Memory B cell (primary cell): ENCODE results near the gene BUB1.
"Not testable (repeated sequence)": the region's sequence is repeated elsewhere in the genome, so short reads cannot be mapped to it uniquely, and the experiment has no call there.

Experiments used
- ATAC-seq: fragments of 150-1000 bp; cut with Tn5 transposase; 2 replicates; pipeline ENCODE4 v1.10.0; 2021; ENCODE audit warnings: low read depth, mild to moderate bottlenecking, moderate library complexity
- DNase-seq, 2 donors: peaks; one replicate each; pipeline ENCODE4 v3.0.0; 2022; ENCODE audit warnings: low spot score in 2 of 2
- H3K27ac Mint-ChIP-seq: one replicate; pipeline ENCODE4 v1.8.0; 2022; ENCODE audit warnings: mild to moderate bottlenecking, moderate library complexity, mixed read lengths
- H3K27me3 Mint-ChIP-seq: one replicate; pipeline ENCODE4 v1.8.0; 2022; ENCODE audit warnings: mixed read lengths
- H3K36me3 Mint-ChIP-seq: one replicate; pipeline ENCODE4 v1.8.0; 2022; ENCODE audit warnings: mild to moderate bottlenecking, mixed read lengths
- H3K4me1 Mint-ChIP-seq: one replicate; pipeline ENCODE4 v1.8.0; 2022; ENCODE audit warnings: mixed read lengths
- H3K4me3 Mint-ChIP-seq: one replicate; pipeline ENCODE4 v1.8.0; 2022; ENCODE audit warnings: mild to moderate bottlenecking, moderate library complexity, mixed read lengths
- H3K9me3 Mint-ChIP-seq: one replicate; pipeline ENCODE4 v1.8.0; 2022; ENCODE audit warnings: mixed read lengths

Gene BUB1

DNA sequence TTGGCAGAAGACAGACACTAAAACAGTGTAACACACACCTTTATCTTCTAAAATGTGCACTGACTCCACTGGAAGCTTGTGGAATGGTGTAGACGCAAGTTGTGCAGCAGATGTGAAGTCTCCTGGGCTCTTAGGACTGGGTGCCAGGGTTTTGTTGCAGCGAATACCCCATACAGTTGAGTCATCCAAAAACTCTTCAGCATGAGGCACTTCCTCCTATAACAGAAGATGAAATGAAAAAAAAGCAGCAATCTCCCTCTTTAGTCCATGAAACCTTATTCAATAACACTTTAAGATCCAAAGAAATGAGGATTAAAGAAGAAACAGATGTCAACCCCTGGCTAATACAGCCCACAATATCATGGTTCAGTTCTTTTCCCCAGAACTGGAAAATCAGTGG, 22.2 kb downstream of the BUB1 start:
- Mint-ChIP-seq H3K27ac (no peak overlapping the region), H3K27me3 (no peaks in the 10 kb centered on the region), H3K4me1 (no peaks in the 10 kb centered on the region), H3K36me3 (no peaks in the 10 kb centered on the region), H3K4me3 (no peak overlapping the region), H3K9me3 (no peaks in the 10 kb centered on the region)
- ATAC-seq: no peak
- no peak for DNase-seq

DNA sequence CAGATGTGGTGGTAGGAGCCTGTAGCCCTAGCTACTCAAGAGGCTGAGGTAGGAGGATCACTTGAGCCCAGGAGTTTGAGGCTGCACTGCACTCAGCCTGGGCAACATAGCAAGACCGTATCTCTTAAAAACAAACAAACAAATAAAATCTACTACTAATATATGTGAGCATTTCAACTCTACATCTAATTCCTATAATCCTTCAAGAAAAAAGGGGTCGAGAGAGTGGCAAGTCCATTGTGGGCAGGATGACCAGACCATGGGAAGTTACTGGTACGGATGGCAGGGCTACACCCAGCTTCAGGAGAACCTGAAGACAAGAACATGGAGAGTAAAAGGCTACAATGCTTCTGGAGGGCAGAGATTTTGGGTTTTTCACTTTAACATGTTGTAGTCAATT, 24.0 kb downstream of the BUB1 start:
- Mint-ChIP-seq H3K4me3 (no peak overlapping the region), H3K4me1 (no peaks in the 10 kb centered on the region), H3K9me3 (no peaks in the 10 kb centered on the region), H3K27ac (no peak overlapping the region), H3K36me3 (no peaks in the 10 kb centered on the region), H3K27me3 (no peaks in the 10 kb centered on the region)
- no peak for DNase-seq
- ATAC-seq: no peak

DNA sequence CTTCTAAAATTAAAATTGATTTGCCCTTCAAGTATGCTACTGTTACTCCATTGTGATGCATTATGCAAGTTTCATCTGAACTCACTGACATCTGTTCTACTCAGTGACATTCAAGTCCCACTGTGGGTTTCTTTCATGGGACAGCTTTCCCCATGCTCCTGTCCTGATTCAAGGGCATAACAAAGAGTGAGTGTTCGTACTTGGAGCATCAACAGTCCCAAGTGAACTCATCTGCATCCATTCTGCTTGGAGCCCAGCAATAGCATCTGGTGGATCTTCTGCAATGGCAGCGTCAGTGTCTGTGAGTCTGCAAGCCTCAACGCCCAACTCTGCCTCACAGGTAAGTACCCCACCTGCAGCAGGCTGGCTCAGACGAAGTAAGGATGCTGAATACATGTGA, 27.5 kb downstream of the BUB1 start:
- no peaks in the 10 kb centered on the region for H3K4me1 Mint-ChIP-seq
- no peak for ATAC-seq
- no peak overlapping the region for H3K4me3 Mint-ChIP-seq
- no peak overlapping the region for H3K27ac Mint-ChIP-seq
- H3K36me3 Mint-ChIP-seq: no peaks in the 10 kb centered on the region
- no peak for DNase-seq
- H3K27me3 Mint-ChIP-seq: no peaks in the 10 kb centered on the region
- H3K9me3 Mint-ChIP-seq: no peaks in the 10 kb centered on the region

DNA sequence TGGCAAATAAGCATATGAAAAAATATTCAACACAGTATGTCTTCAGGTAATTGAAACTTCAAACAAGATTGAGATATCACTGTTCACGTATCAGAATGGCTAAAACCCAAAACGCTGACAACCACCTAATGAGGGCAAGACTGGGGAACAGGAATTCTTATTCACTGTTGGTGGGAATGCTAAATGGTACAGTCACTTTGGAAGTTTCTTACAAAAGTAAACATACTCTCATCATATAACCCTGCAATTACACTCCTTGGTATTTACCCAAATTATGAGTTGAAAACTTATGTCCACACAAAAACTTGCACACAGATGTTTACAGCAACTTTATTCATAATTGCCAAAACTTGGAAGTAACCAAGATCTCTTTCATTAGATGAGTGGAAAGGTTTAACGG, 30.1 kb downstream of the BUB1 start:
- ATAC-seq: no peak
- no peaks in the 10 kb centered on the region for H3K4me1 Mint-ChIP-seq
- H3K27ac Mint-ChIP-seq: peak overlapping the region; percentile 6
- H3K36me3 Mint-ChIP-seq: no peaks in the 10 kb centered on the region
- no peak overlapping the region for H3K4me3 Mint-ChIP-seq
- H3K27me3 Mint-ChIP-seq: no peaks in the 10 kb centered on the region
- no peaks in the 10 kb centered on the region for H3K9me3 Mint-ChIP-seq
- DNase-seq: no peak

DNA sequence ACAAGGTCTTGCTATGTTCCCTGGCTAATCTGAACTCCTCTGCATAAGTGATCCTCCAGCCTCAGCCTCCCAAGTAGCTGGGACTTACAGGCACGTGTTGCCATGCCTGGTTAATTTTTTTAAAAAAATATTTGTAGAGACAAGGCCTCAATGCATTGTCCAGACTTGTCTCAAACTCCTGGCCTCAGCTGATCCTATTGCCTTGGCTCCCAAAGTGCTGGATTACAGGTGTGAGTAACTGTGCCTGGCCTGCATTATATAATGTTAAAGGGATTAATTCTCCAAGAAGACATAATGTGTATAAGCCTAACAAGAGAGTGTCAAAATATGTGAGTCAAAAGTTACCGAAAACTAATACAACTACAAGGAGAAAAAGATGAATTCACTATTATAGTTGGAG, 32.2 kb downstream of the BUB1 start:
- Mint-ChIP-seq H3K4me3 (no peak overlapping the region), H3K27me3 (no peaks in the 10 kb centered on the region), H3K36me3 (no peaks in the 10 kb centered on the region), H3K9me3 (no peaks in the 10 kb centered on the region), H3K4me1 (no peaks in the 10 kb centered on the region), H3K27ac (no peak overlapping the region)
- no peak for ATAC-seq
- DNase-seq: no peak

DNA sequence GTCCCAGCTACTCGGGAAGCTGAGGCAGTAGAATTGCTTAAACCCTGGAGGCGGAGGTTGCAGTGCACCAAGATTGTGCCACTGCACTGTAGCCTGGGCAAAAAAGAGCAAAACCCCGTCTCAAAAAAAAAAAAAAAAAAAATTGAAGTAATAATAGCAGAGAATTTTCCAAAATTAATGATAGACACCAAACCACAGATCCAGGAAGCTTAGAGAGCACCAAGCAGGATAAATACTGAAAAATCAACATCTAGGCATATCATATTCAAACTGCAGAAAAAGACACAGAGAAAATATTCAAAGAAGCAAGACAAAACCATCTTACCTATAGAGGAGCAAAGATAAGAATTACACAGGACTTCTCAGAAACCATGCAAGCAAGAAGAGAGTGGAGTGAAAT, 33.5 kb downstream of the BUB1 start:
- Mint-ChIP-seq H3K4me1 (no peaks in the 10 kb centered on the region), H3K36me3 (no peaks in the 10 kb centered on the region), H3K9me3 (no peaks in the 10 kb centered on the region), H3K4me3 (no peak overlapping the region), H3K27ac (no peak overlapping the region), H3K27me3 (no peaks in the 10 kb centered on the region)
- DNase-seq: no peak
- no peak for ATAC-seq

DNA sequence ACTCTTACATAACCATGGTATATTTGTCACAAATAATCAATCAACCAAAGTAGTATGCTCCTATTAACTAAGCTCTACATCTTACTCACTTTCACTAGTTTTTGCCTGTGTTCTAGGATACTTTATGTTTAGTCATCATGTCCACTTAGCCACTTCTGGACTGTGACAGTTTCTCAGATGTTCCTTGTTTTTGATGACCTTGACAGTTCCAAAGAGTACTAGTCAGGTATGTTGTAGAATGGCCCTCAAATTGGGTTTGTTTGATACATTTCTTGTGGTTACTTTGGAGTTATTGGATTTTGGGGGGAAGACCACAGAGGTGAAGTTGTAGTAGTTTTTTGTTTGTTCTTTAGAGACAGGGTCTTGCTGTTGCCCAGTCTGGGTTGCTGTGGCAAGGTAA, 35.5 kb downstream of the BUB1 start:
- ATAC-seq (no peak), DNase-seq (no peak)
- no peak overlapping the region for H3K4me3 Mint-ChIP-seq
- H3K4me1 Mint-ChIP-seq: no peaks in the 10 kb centered on the region
- H3K27ac Mint-ChIP-seq: no peak overlapping the region
- H3K27me3 Mint-ChIP-seq: no peaks in the 10 kb centered on the region
- no peaks in the 10 kb centered on the region for H3K36me3 Mint-ChIP-seq
- H3K9me3 Mint-ChIP-seq: no peaks in the 10 kb centered on the region

DNA sequence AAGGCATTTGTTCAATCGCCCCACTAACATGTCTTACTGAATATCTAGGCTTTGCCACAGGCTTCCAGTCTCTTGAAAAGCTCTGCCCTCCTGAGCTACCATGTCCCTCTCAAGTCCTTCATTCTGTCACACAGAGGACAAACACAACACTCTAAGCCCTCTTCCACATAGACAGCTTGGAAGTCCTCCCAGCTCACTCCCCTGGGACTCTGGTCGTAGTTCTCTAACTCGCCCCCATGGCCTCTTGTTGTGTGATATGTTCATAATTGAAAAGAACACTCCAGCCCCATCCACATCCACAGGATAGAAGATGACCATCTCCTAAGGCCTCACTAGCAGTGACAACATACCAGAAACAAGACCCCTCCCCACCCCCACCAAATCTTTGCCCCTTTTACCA, 37.9 kb downstream of the BUB1 start:
- H3K27ac Mint-ChIP-seq: no peak overlapping the region
- no peaks in the 10 kb centered on the region for H3K27me3 Mint-ChIP-seq
- ATAC-seq (no peak), DNase-seq (no peak)
- no peaks in the 10 kb centered on the region for H3K36me3 Mint-ChIP-seq
- no peaks in the 10 kb centered on the region for H3K4me1 Mint-ChIP-seq
- H3K4me3 Mint-ChIP-seq: no peak overlapping the region
- no peaks in the 10 kb centered on the region for H3K9me3 Mint-ChIP-seq

DNA sequence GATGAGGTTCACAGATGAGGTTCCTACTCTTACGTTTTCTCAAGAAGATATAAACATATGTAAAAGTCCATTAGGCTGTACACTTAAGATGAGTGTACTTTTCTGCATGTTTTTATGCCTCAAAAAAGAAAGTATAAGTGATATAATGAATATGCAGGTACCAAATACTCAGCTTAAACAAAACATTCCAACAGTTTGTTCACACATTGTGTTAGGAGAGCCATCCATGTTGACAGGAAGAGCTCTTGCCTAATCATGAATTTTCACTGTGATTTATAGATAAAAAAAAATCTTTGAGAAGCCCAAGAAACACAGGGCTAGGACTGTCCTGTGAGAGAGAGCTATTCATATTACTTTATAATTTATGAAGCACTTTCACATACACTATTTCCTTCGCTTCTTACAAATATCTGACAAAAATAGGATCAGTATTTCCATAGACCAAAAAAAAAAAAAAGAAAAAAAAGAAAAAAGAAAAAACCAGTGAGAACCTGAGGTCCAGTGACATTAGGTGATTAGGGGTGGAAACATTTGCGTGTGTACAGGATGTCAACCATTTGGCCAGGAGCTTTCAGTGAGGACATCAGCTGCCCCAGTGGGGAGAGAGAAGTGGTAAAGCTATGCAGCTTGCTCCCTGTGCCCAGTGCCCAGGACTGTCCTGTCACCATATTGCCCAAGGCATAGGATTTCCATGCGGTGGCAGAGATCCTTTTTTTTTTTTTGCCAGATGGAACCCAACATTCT, 38.7 kb downstream of the BUB1 start:
- Mint-ChIP-seq H3K27ac (no peak overlapping the region), H3K9me3 (no peaks in the 10 kb centered on the region), H3K36me3 (no peaks in the 10 kb centered on the region), H3K4me3 (no peak overlapping the region), H3K4me1 (no peaks in the 10 kb centered on the region), H3K27me3 (no peaks in the 10 kb centered on the region)
- ATAC-seq (no peak), DNase-seq (no peak)

DNA sequence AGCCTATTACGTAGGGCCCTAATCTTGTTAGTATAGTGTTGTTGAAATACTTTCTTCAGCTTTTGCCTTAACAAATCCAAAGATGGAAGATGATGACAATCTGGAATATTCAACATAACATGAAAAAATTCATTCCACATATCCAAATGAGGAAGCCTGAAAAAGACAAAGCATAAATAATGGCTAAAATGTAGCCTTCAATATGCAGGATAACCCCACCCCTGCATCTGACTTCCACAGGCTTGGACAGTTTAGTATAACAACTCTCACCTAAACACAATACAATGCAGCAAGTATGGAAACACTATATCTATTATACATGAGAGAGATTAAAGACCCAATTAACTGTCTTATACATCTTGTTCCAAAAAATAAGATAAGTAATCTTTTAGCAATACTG, 39.9 kb downstream of the BUB1 start:
- DNase-seq: no peak
- H3K27ac Mint-ChIP-seq: no peak overlapping the region
- H3K36me3 Mint-ChIP-seq: no peaks in the 10 kb centered on the region
- H3K4me1 Mint-ChIP-seq: no peaks in the 10 kb centered on the region
- no peaks in the 10 kb centered on the region for H3K27me3 Mint-ChIP-seq
- ATAC-seq: no peak
- H3K9me3 Mint-ChIP-seq: no peaks in the 10 kb centered on the region
- H3K4me3 Mint-ChIP-seq: no peak overlapping the region

DNA sequence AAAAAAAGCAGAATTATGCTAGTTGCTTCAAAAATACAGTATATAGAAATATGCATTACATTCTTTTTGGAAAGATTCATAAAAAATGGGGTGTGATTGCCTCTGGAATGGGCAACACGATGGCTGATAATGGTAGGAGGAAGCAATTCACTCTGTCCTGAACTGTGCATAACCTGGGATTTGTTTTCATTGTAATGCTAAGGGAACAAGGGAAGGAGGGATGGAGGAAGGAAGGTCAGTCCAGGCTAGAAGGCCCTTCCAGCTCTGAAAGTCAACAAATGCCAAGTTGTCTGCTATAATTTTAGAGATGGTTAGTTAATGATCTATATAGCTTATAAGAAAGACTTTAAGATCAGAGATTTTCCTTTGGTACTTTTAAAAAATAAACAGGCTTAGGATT, 40.8 kb downstream of the BUB1 start:
- no peak for DNase-seq
- no peaks in the 10 kb centered on the region for H3K27me3 Mint-ChIP-seq

DNA sequence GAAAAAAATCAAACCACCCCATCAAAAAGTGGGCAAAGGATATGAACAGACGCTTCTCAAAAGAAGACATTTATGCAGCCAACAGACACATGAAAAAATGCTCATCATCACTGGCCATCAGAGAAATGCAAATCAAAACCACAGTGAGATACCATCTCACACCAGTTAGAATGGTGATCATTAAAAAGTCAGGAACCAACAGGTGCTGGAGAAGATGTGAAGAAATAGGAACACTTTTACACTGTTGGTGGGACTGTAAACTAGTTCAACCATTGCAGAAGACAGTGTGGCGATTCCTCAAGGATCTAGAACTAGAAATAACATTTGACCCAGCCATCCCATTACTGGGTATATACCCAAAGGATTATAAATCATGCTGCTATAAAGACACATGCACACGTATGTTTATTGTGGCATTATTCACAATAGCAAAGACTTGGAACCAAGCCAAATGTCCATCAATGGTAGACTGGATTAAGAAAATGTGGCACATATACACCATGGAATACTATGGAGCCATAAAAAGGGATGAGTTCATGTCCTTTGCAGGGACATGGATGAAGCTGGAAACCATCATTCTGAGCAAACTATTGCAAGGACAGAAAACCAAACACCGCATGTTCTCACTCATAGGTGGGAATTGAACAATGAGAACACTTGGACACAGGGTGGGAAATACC, 41.8 kb downstream of the BUB1 start:
- not testable (repeated sequence) for ATAC-seq, H3K27ac Mint-ChIP-seq, H3K4me1 Mint-ChIP-seq, DNase-seq, H3K27me3 Mint-ChIP-seq, H3K4me3 Mint-ChIP-seq, H3K9me3 Mint-ChIP-seq, H3K36me3 Mint-ChIP-seq

More for the DNA sequence above, 40.8 kb downstream of the BUB1 start:
- H3K9me3 Mint-ChIP-seq: no peaks in the 10 kb centered on the region
- H3K36me3 Mint-ChIP-seq: no peaks in the 10 kb centered on the region
- no peak overlapping the region for H3K27ac Mint-ChIP-seq
- ATAC-seq: no peak
- H3K4me1 Mint-ChIP-seq: no peaks in the 10 kb centered on the region
- no peak overlapping the region for H3K4me3 Mint-ChIP-seq

DNA sequence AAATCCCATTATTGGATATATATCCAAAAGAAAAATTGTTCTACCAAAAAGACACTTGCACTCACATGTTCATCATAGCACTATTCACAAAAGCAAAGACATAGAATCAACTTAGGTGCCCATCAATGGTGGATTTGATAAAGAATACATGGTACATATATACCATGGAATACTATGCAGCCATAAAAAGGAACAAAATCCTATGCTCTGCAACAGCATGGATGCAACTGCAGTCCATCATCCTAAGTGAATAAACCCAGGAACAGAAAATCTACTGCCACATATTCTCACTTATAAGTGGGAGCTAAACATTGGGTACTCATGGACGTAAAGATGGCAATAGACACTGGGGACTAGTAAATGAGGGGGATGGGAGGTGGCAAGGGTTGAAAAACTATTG, 50.5 kb downstream of the BUB1 start:
- not testable (repeated sequence) for DNase-seq, H3K4me1 Mint-ChIP-seq, H3K27ac Mint-ChIP-seq, H3K27me3 Mint-ChIP-seq, H3K36me3 Mint-ChIP-seq, H3K4me3 Mint-ChIP-seq, ATAC-seq, H3K9me3 Mint-ChIP-seq

DNA sequence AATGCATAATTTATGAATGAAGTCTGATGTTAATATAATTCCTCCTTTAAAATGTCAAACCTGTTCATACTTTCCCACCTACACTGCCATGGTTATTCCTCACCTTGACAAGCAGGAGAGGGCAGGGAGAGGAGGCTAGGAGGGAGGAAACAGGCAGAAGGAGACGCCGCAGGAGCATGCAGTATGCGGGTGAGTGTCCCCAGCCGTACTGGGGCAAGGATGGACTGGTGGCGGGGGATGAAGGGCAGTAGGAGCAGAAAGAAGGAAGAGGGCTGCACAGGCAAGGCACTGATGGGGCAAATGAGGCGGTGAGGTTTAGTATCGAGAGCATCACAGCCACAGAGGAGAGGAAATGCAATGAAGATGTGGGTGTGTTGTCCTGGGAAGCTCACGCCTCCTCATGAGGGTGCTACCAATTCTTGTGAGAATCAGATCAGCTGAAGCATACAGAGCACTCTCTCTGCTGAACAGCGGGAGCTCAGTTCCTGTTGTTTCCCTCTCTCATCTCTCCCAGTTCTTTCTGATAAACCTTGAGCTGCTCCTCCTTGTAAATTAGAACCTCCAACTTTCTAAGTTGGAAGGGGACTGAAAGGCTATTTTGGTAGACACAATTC, 58.4 kb downstream of the BUB1 start:
- not testable (repeated sequence) for H3K27me3 Mint-ChIP-seq, H3K27ac Mint-ChIP-seq, DNase-seq, H3K4me3 Mint-ChIP-seq, ATAC-seq, H3K36me3 Mint-ChIP-seq, H3K4me1 Mint-ChIP-seq, H3K9me3 Mint-ChIP-seq

DNA sequence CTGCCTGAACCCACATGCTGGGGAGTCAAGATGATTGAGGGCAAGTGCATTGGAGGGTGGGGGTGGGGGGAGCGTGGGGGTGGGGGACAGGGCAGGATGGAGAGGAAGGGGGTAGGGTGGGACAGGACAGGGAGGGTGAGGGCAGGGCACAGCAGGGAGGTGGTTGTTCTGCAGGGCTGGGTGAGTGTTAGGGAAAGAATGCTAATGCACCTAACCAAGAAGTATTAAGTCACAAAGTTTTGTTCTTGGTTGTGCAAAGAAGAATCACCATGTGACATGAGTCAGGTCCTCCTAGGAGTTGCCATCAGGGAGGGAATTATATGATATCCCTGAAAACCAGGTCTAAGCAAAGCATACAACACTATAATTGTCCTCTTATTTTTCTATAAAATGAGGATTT, 63.9 kb downstream of the BUB1 start:
- H3K27me3 Mint-ChIP-seq, H3K9me3 Mint-ChIP-seq, H3K27ac Mint-ChIP-seq, DNase-seq, ATAC-seq, H3K4me1 Mint-ChIP-seq, H3K4me3 Mint-ChIP-seq, H3K36me3 Mint-ChIP-seq: not testable (repeated sequence)
